Endodermal cell (in vitro differentiated cells): Measurements from ENCODE around the gene NIN. TPM values are rescaled to one million over a fixed set of nuclear protein-coding genes. Genes with fewer than 3 reads are reported as not detected.

Experiments
- DNase-seq: peaks from one replicate; pipeline ENCODE4 v3.0.0-alpha.2; 2017
- H3K27ac ChIP-seq: 2 replicates; pipeline ENCODE4 v1.5.1; 2013; ENCODE audit warnings: mild to moderate bottlenecking, low read depth, low read length, moderate library complexity
- H3K27me3 ChIP-seq: 2 replicates; pipeline ENCODE4 v1.6.1; 2013; ENCODE audit warnings: mild to moderate bottlenecking, low read length, moderate library complexity; ENCODE audit not compliant: insufficient read depth, control insufficient read depth, poor library complexity, severe bottlenecking
- H3K36me3 ChIP-seq: 2 replicates; pipeline ENCODE4 v1.7.0; 2013; ENCODE audit warnings: mild to moderate bottlenecking, low read length, moderate library complexity; ENCODE audit not compliant: control insufficient read depth, insufficient read depth
- H3K4me1 ChIP-seq: one replicate; pipeline ENCODE4 v1.7.0; 2013; ENCODE audit warnings: low read length; ENCODE audit not compliant: control insufficient read depth, insufficient read depth
- H3K4me3 ChIP-seq: 2 replicates; pipeline ENCODE4 v1.5.1; 2013; ENCODE audit warnings: mild to moderate bottlenecking, low read length, moderate library complexity
- H3K9ac ChIP-seq: 2 replicates; pipeline ENCODE4 v1.6.1; 2013; ENCODE audit warnings: mild to moderate bottlenecking, low read length, moderate library complexity; ENCODE audit not compliant: poor library complexity, severe bottlenecking; ENCODE audit errors: extremely low read depth
- H3K9me3 ChIP-seq: 2 replicates; pipeline ENCODE4 v1.6.1; 2013; ENCODE audit warnings: mild to moderate bottlenecking, low read length, moderate library complexity; ENCODE audit not compliant: control insufficient read depth
- H3K27ac Mint-ChIP-seq: 2 replicates; pipeline ENCODE4 v1.8.0; 2020; ENCODE audit warnings: mixed read lengths
- H3K27me3 Mint-ChIP-seq: 2 replicates; pipeline ENCODE4 v1.8.0; 2021; ENCODE audit warnings: mild to moderate bottlenecking, mixed read lengths; ENCODE audit not compliant: insufficient read depth
- H3K36me3 Mint-ChIP-seq: 2 replicates; pipeline ENCODE4 v1.8.0; 2020; ENCODE audit warnings: low read depth, mixed read lengths
- H3K4me1 Mint-ChIP-seq: 2 replicates; pipeline ENCODE4 v1.8.0; 2020; ENCODE audit warnings: mixed read lengths
- H3K4me3 Mint-ChIP-seq: 2 replicates; pipeline ENCODE4 v1.8.0; 2020; ENCODE audit warnings: mild to moderate bottlenecking, moderate library complexity, mixed read lengths
- H3K9me3 Mint-ChIP-seq: 2 replicates; pipeline ENCODE4 v1.8.0; 2020; ENCODE audit warnings: mild to moderate bottlenecking, mixed read lengths
- CTCF ChIP-seq: fragments of 200-600 bp; sonication (generic); conservative IDR thresholded peaks from 2 replicates; pipeline ENCODE4 v1.5.0; 2021; ENCODE audit warnings: antibody characterized with exemption, mild to moderate bottlenecking
- WGBS, 2 experiments: methylation state at CpG; one replicate each; pipeline versions ENCODE4 v1.1.5 to v1.1.7; 2013; ENCODE audit warnings: missing lambda C conversion rate in 2 of 2, mixed read lengths in 1 of 2; ENCODE audit not compliant: insufficient coverage in 1 of 2, insufficient read length in 1 of 2; 5-methylcytosine and 5-hydroxymethylcytosine counted together
- total RNA-seq, 2 donors: library from RNA; stranded (reverse); fragmentation: NEBNext Ultra II Directional in 1 of 2; extraction: Animal tissue kit (Norgen Biotek cat#: 25700) in 1 of 2; gene quantifications; 2 replicates in 1 of 2; 3 replicates in 1 of 2; pipeline ENCODE4 v1.2.1, GENCODE V29; 2021

The NIN gene
- total RNA-seq, 2 donors from 2014 or later = 3.3 to 4.1 TPM

GRCh38 chr14:50812180-50812579 is 18.8 kb downstream of the NIN start:
- H3K36me3 Mint-ChIP-seq = peaks cover 4% of the 10 kb centered on the region
- peaks cover 49% of the 10 kb centered on the region for H3K27me3 Mint-ChIP-seq
- Histone ChIP-seq H3K36me3 (no peaks in the 10 kb centered on the region), H3K4me3 (no peak overlapping the region), H3K9ac (no peak overlapping the region), H3K4me1 (no peaks in the 10 kb centered on the region), H3K27me3 (peaks cover 27% of the 10 kb centered on the region), H3K27ac (no peak overlapping the region), H3K9me3 (no peaks in the 10 kb centered on the region)
- peaks cover 1% of the 10 kb centered on the region for H3K4me1 Mint-ChIP-seq
- peaks cover 13% of the 10 kb centered on the region for H3K9me3 Mint-ChIP-seq
- no peak overlapping the region for H3K4me3 Mint-ChIP-seq
- DNase-seq = no peak
- TF ChIP-seq CTCF = no peak
- no peak overlapping the region for H3K27ac Mint-ChIP-seq
- 87% methylated on average over 2 of the region's 2 CpGs; no CpG with 5 or more reads in 1 of the 2 experiments for WGBS, 2 experiments

DNA sequence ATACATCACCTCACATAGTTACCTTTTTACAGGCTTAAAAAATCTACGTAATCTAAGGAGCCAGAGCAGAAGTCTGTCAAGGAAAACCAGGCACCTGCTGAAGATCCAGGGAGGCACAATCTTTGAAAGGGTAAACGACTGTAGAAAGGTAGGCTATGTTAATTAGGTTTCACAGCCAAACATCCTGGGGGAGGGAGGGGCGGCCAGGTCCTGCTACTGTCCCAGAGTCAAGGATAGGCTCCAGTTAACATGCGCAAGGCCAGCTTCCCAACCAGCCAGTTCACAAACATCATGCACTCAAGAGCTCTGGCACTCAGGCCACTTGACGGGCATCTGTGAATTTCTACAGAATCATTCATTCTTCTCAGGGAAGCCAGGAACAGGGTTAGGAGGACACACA is 22.9 kb downstream of the NIN start:
- Histone ChIP-seq H3K9me3 (no peaks in the 10 kb centered on the region), H3K36me3 (no peaks in the 10 kb centered on the region), H3K9ac (no peak overlapping the region), H3K4me1 (no peaks in the 10 kb centered on the region), H3K27me3 (peaks cover 20% of the 10 kb centered on the region), H3K27ac (no peak overlapping the region), H3K4me3 (no peak overlapping the region)
- 73 to 100% methylated on average over 4 to 5 of the region's 5 CpGs for WGBS, 2 experiments
- Mint-ChIP-seq H3K9me3 (no peaks in the 10 kb centered on the region), H3K4me1 (no peaks in the 10 kb centered on the region), H3K27ac (no peak overlapping the region), H3K27me3 (peaks cover 25% of the 10 kb centered on the region), H3K4me3 (no peak overlapping the region), H3K36me3 (no peaks in the 10 kb centered on the region)
- TF ChIP-seq CTCF = no peak
- DNase-seq = no peak

- Mint-ChIP-seq H3K27me3 (peaks cover 17% of the 10 kb centered on the region), H3K27ac (no peak overlapping the region), H3K4me1 (no peaks in the 10 kb centered on the region), H3K9me3 (no peaks in the 10 kb centered on the region), H3K36me3 (no peaks in the 10 kb centered on the region), H3K4me3 (no peak overlapping the region)
- TF ChIP-seq CTCF = no peak
- no peak overlapping the region for H3K9ac ChIP-seq
- H3K4me3 ChIP-seq = no peak overlapping the region
- no peaks in the 10 kb centered on the region for H3K36me3 ChIP-seq
- H3K9me3 ChIP-seq = no peaks in the 10 kb centered on the region
- 94% methylated on average over 3 of the region's 3 CpGs; no CpG with 5 or more reads in 1 of the 2 experiments for WGBS, 2 experiments
- no peak for DNase-seq
- peaks cover 11% of the 10 kb centered on the region for H3K27me3 ChIP-seq
- H3K4me1 ChIP-seq = no peaks in the 10 kb centered on the region
- H3K27ac ChIP-seq = no peak overlapping the region
These were observed 24.6 kb downstream of the NIN start for GRCh38 chr14:50806241-50806933.
